ENCODE results near the gene AOPEP.

DNA sequence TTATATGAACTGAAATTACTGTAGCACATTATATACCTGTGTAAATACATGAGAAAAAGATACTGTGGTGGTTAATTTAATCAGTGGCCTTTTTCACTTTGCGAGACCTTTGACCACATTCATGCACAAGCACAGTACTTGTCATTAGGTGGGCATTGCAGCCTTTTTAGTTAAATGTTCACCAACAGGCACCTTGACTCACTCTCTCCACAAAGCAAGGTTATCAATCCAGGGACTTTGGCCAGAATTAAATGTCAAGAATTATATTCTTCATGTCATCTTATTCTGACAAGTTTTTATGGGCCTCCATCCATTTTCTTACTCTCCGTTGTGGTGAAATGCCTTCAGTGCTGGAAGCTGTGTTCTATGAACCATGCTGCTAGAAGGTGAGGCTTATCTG lies 72.2 kb downstream of the AOPEP start:
- no peak for TF ChIP-seq POLR2A (IDR thresholded peaks at IDR 0.05; ENCODE audit: low read depth)
- TF ChIP-seq, protein P1, sequence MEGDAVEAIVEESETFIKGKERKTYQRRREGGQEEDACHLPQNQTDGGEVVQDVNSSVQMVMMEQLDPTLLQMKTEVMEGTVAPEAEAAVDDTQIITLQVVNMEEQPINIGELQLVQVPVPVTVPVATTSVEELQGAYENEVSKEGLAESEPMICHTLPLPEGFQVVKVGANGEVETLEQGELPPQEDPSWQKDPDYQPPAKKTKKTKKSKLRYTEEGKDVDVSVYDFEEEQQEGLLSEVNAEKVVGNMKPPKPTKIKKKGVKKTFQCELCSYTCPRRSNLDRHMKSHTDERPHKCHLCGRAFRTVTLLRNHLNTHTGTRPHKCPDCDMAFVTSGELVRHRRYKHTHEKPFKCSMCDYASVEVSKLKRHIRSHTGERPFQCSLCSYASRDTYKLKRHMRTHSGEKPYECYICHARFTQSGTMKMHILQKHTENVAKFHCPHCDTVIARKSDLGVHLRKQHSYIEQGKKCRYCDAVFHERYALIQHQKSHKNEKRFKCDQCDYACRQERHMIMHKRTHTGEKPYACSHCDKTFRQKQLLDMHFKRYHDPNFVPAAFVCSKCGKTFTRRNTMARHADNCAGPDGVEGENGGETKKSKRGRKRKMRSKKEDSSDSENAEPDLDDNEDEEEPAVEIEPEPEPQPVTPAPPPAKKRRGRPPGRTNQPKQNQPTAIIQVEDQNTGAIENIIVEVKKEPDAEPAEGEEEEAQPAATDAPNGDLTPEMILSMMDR (IDR thresholded peaks at IDR 0.05): no peak
- no peak for TF ChIP-seq EP300 (IDR thresholded peaks at IDR 0.05)

Measured in esophagus muscularis mucosa (tissue), 4 donors.